Stimulated activated CD4-positive, alpha-beta T cell treated with anti-CD3 and anti-CD28 coated beads, TNF-alpha, amount 100 ng/mL, for 4 hours (primary cell): ENCODE data around the gene TEX264.
"Not testable (repeated sequence)": the region's sequence is repeated elsewhere in the genome, so short reads cannot be mapped to it uniquely, and the experiment has no call there.

ENCODE experiments used
- DNase-seq, 3 experiments: peaks; one replicate each; pipeline ENCODE4 v3.0.0-alpha.2; 2020; ENCODE audit warnings: low read depth in 3 of 3

TEX264 gene

GRCh38 chr3:51715231-51715976 is 44.4 kb downstream of the TEX264 start:
- DNase-seq, result no peak

- DNase-seq, result no peak
Measured at GRCh38 chr3:51715977-51716294, 44.9 kb downstream of the TEX264 start.

- DNase-seq, result no peak
Measured at GRCh38 chr3:51716805-51717204, 45.8 kb downstream of the TEX264 start.

- DNase-seq, result no peak
Measured at GRCh38 chr3:51717446-51717845, 46.4 kb downstream of the TEX264 start.

- no peak for DNase-seq
Measured at GRCh38 chr3:51717947-51718346, 46.9 kb downstream of the TEX264 start.

- DNase-seq, result peak in 1 of 3 experiments; percentile 15
Measured at GRCh38 chr3:51718547-51719409, 47.7 kb downstream of the TEX264 start.

GRCh38 chr3:51719410-51720025 is 48.5 kb downstream of the TEX264 start:
- DNase-seq, result no peak

- no peak for DNase-seq
Measured at GRCh38 chr3:51720292-51721061, 49.4 kb downstream of the TEX264 start.

- DNase-seq, result no peak
Measured at GRCh38 chr3:51721062-51721745, 50.2 kb downstream of the TEX264 start.

GRCh38 chr3:51722362-51722761 is 51.3 kb downstream of the TEX264 start:
- no peak for DNase-seq

- DNase-seq, result no peak
Measured at GRCh38 chr3:51727500-51727899, 56.4 kb downstream of the TEX264 start.

- no peak for DNase-seq
Measured at GRCh38 chr3:51729042-51729633, 58.1 kb downstream of the TEX264 start.

- DNase-seq, result no peak
Measured at GRCh38 chr3:51733859-51734571, 63.0 kb downstream of the TEX264 start.

GRCh38 chr3:51734572-51734907 is 63.5 kb downstream of the TEX264 start:
- DNase-seq, result no peak

GRCh38 chr3:51735039-51735438 is 64.0 kb downstream of the TEX264 start:
- no peak for DNase-seq

- DNase-seq, result no peak
Measured at GRCh38 chr3:51735950-51736349, 64.9 kb downstream of the TEX264 start.

GRCh38 chr3:51739110-51739509 is 68.1 kb downstream of the TEX264 start:
- no peak for DNase-seq

GRCh38 chr3:51742320-51742719 is 71.3 kb downstream of the TEX264 start:
- not testable (repeated sequence) for DNase-seq

GRCh38 chr3:51742978-51743377 is 71.9 kb downstream of the TEX264 start:
- not testable (repeated sequence) for DNase-seq

- no peak for DNase-seq
Measured at GRCh38 chr3:51747840-51748239, 76.8 kb downstream of the TEX264 start.
